NCI-H2107 treated with DMSO at 0.1 percent for 48 hours (cell line): ENCODE data around the gene TFAP2E.

ENCODE experiments used
- DNase-seq: peaks from one replicate; lab custom pipeline; 2025; ENCODE audit not compliant: unreplicated experiment; lab: John Stamatoyannopoulos, UW

Gene TFAP2E

GRCh38 chr1:35640380-35641232 is 67.5 kb downstream of the TFAP2E start:
- DNase-seq, result no peak

- peak; percentile 88 for DNase-seq
These were observed 68.2 kb downstream of the TFAP2E start, which contains the start of gene PSMB2 for GRCh38 chr1:35641233-35641866. Gene PSMB2 (minus strand): TSS chr1:35641526. CDS start chr1:35641432, 94 bp downstream.

GRCh38 chr1:35642471-35642955 is 69.4 kb downstream of the TFAP2E start:
- DNase-seq, result no peak

- DNase-seq, result no peak
These were observed 71.1 kb downstream of the TFAP2E start for GRCh38 chr1:35644204-35644603.
